Hepatocyte (in vitro differentiated cells): ENCODE results near the gene OR10Z1. TPM values are rescaled to one million over a fixed set of nuclear protein-coding genes. Genes with fewer than 3 reads are reported as not detected.

Experiments used
- DNase-seq: peaks from one replicate; pipeline ENCODE4 v3.0.0-alpha.2; 2016; ENCODE audit warnings: low spot score
- H2AFZ ChIP-seq: fragments of 200-600 bp; sonication (generic); 2 replicates; pipeline ENCODE4 v1.6.0; 2016; ENCODE audit warnings: antibody characterized with exemption, mild to moderate bottlenecking
- H3K27ac ChIP-seq: fragments of 200-600 bp; sonication (generic); 2 replicates; pipeline ENCODE4 v1.5.1; 2016; ENCODE audit warnings: mild to moderate bottlenecking
- H3K27me3 ChIP-seq: fragments of 200-600 bp; sonication (generic); 2 replicates; pipeline ENCODE4 v1.6.1; 2016
- H3K36me3 ChIP-seq: fragments of 200-600 bp; sonication (generic); replicated peaks from 2 replicates; pipeline ENCODE4 v1.5.1; 2016; ENCODE audit warnings: low read depth; ENCODE audit not compliant: insufficient read depth
- H3K4me1 ChIP-seq: fragments of 200-600 bp; sonication (generic); 2 replicates; pipeline ENCODE4 v1.5.1; 2016; ENCODE audit warnings: mild to moderate bottlenecking, moderate library complexity; ENCODE audit not compliant: insufficient read depth
- H3K4me2 ChIP-seq: fragments of 200-600 bp; sonication (generic); 2 replicates; pipeline ENCODE4 v1.6.0; 2016
- H3K4me3 ChIP-seq: fragments of 200-600 bp; sonication (generic); 2 replicates; pipeline ENCODE4 v1.5.1; 2016; ENCODE audit warnings: mild to moderate bottlenecking
- H3K79me2 ChIP-seq: fragments of 200-600 bp; sonication (generic); 2 replicates; pipeline ENCODE4 v1.6.0; 2017; ENCODE audit warnings: mild to moderate bottlenecking
- H3K9me2 ChIP-seq: fragments of 200-600 bp; sonication (generic); replicated peaks from 2 replicates; pipeline ENCODE4 v1.6.0; 2017; ENCODE audit warnings: mild to moderate bottlenecking; ENCODE audit not compliant: insufficient read depth
- H3K9me3 ChIP-seq: fragments of 200-600 bp; sonication (generic); 2 replicates; pipeline ENCODE4 v1.5.1; 2016; ENCODE audit warnings: low read depth, mild to moderate bottlenecking
- H4K20me1 ChIP-seq: fragments of 200-600 bp; sonication (generic); 2 replicates; pipeline ENCODE4 v1.6.0; 2016; ENCODE audit warnings: mild to moderate bottlenecking; ENCODE audit not compliant: insufficient read depth, poor library complexity, severe bottlenecking
- CTCF ChIP-seq: fragments of 200-600 bp; sonication (generic); IDR thresholded peaks from 2 replicates; pipeline ENCODE4 v1.5.1; 2016; ENCODE audit warnings: antibody characterized with exemption, mild to moderate bottlenecking; ENCODE audit not compliant: poor library complexity
- EZH2 ChIP-seq: fragments of 200-600 bp; sonication (generic); IDR thresholded peaks from 2 replicates; pipeline ENCODE4 v1.6.1; 2016; ENCODE audit warnings: antibody characterized with exemption, mild to moderate bottlenecking, borderline replicate concordance
- EZH2phosphoT487 ChIP-seq: fragments of 200-600 bp; sonication (generic); IDR thresholded peaks from one replicate; pipeline ENCODE4 v1.6.1; 2018; ENCODE audit warnings: antibody characterized with exemption, mild to moderate bottlenecking, low read depth, moderate library complexity; ENCODE audit not compliant: unreplicated experiment, severe bottlenecking
- WGBS: methylation state at CpG from one replicate; pipeline ENCODE4 v1.1.6; 2016; ENCODE audit warnings: low lambda C conversion rate; ENCODE audit errors: missing lambda C conversion rate; 5-methylcytosine and 5-hydroxymethylcytosine counted together
- polyA plus RNA-seq: library from polyadenylated mRNA; unstranded; fragments of >200 nt; fragmentation: Nextera tagmentation; extraction: Ambion mirVana; gene quantifications from 2 replicates; pipeline ENCODE4 v1.2.1, GENCODE V29; 2016
- total RNA-seq: library from RNA; depleted of rRNA; stranded (reverse); fragments of >200 nt; gene quantifications from 2 replicates; pipeline ENCODE4 v1.2.3, GENCODE V29; 2014

Gene OR10Z1
- total and polyA plus RNA-seq, 2 experiments from 2014 or later, result not detected

- H3K4me3 ChIP-seq, result no peak overlapping the region
- H3K4me1 ChIP-seq, result no peaks in the 10 kb centered on the region
- no peaks in the 10 kb centered on the region for H4K20me1 ChIP-seq
- H3K79me2 ChIP-seq, result no peaks in the 10 kb centered on the region
- H3K27ac ChIP-seq, result no peak overlapping the region
- no peaks in the 10 kb centered on the region for H3K36me3 ChIP-seq
- no peaks in the 10 kb centered on the region for H3K9me2 ChIP-seq
- DNase-seq, result no peak
- WGBS, result 78% methylated on average over 2 of the region's 2 CpGs
- H3K4me2 ChIP-seq, result no peak overlapping the region
- TF ChIP-seq EZH2phosphoT487 (no peak), CTCF (no peak), EZH2 (no peak)
- no peak overlapping the region for H2AFZ ChIP-seq
- H3K9me3 ChIP-seq, result no peaks in the 10 kb centered on the region
- H3K27me3 ChIP-seq, result no peaks in the 10 kb centered on the region
Measured at GRCh38 chr1:158564608-158565007, 40.5 kb upstream of the OR10Z1 start.

GRCh38 chr1:158570480-158570879 is 34.6 kb upstream of the OR10Z1 start, which contains the start of gene OR6P1:
TSS of gene OR6P1 (minus strand) at chr1:158570580. CDS start at chr1:158563604, 6,976 bp downstream.
- WGBS, result 77% methylated on average over 3 of the region's 3 CpGs
- H3K9me3 ChIP-seq, result no peaks in the 10 kb centered on the region

GRCh38 chr1:158572226-158572625 is 32.8 kb upstream of the OR10Z1 start:
- no peak for DNase-seq
- H2AFZ ChIP-seq, result no peak overlapping the region
- no peak overlapping the region for H3K27ac ChIP-seq
- H3K4me2 ChIP-seq, result no peak overlapping the region
- H3K4me1 ChIP-seq, result no peaks in the 10 kb centered on the region
- no peak for TF ChIP-seq EZH2
- no peak for TF ChIP-seq CTCF
- TF ChIP-seq EZH2phosphoT487, result no peak
- 100% methylated on average over 1 of the region's 1 CpG for WGBS
- no peaks in the 10 kb centered on the region for H4K20me1 ChIP-seq
- no peaks in the 10 kb centered on the region for H3K27me3 ChIP-seq
- no peak overlapping the region for H3K4me3 ChIP-seq
- H3K36me3 ChIP-seq, result no peaks in the 10 kb centered on the region
- no peaks in the 10 kb centered on the region for H3K9me3 ChIP-seq
- no peaks in the 10 kb centered on the region for H3K79me2 ChIP-seq
- H3K9me2 ChIP-seq, result no peaks in the 10 kb centered on the region

More at GRCh38 chr1:158570480-158570879, 34.6 kb upstream of the OR10Z1 start, which contains the start of gene OR6P1:
- no peak within 1 kb of the TSS for H3K4me2 ChIP-seq
- H2AFZ ChIP-seq, result no peak within 1 kb of the TSS
- no peak for DNase-seq
- H3K27me3 ChIP-seq, result no peaks in the 10 kb centered on the region
- no peak within 1 kb of the TSS for H3K4me3 ChIP-seq
- no peaks in the 10 kb centered on the region for H3K4me1 ChIP-seq
- H3K79me2 ChIP-seq, result no peaks in the 10 kb centered on the region
- no peak for TF ChIP-seq EZH2phosphoT487
- no peak for TF ChIP-seq CTCF
- no peak for TF ChIP-seq EZH2
- no peaks in the 10 kb centered on the region for H3K36me3 ChIP-seq
- no peak within 1 kb of the TSS for H3K27ac ChIP-seq
- H3K9me2 ChIP-seq, result no peaks in the 10 kb centered on the region
- no peaks in the 10 kb centered on the region for H4K20me1 ChIP-seq

GRCh38 chr1:158577561-158577960 is 27.5 kb upstream of the OR10Z1 start:
- Histone ChIP-seq H3K79me2 (no peaks in the 10 kb centered on the region), H3K27ac (no peak overlapping the region), H3K4me1 (no peaks in the 10 kb centered on the region), H3K9me3 (no peaks in the 10 kb centered on the region), H4K20me1 (no peaks in the 10 kb centered on the region), H3K36me3 (no peaks in the 10 kb centered on the region), H2AFZ (no peak overlapping the region), H3K9me2 (no peaks in the 10 kb centered on the region), H3K4me2 (no peak overlapping the region), H3K27me3 (no peaks in the 10 kb centered on the region), H3K4me3 (no peak overlapping the region)
- no peak for DNase-seq
- 95% methylated on average over 3 of the region's 3 CpGs for WGBS
- no peak for TF ChIP-seq CTCF
- no peak for TF ChIP-seq EZH2
- TF ChIP-seq EZH2phosphoT487, result no peak
